HepG2 (cell line): ENCODE results near the gene DLL4. TPM values are rescaled to one million over a fixed set of nuclear protein-coding genes. Genes with fewer than 3 reads are reported as not detected.

Experiments
- AHDC1 ChIP-seq: sonication (generic); formaldehyde crosslinking; IDR thresholded peaks from 2 replicates; pipeline ENCODE4 v1.5.1; 2020; ENCODE audit warnings: mild to moderate bottlenecking, missing genetic modification reagents, borderline replicate concordance
- MAZ ChIP-seq, 2 experiments: sonication (generic) in 1 of 2; formaldehyde crosslinking in 1 of 2; IDR thresholded peaks; 2 replicates each; pipeline versions ENCODE4 v1.5.0 to v1.6.1; 2012 to 2020; ENCODE audit warnings: low read depth in 2 of 2, mild to moderate bottlenecking in 2 of 2, borderline replicate concordance in 1 of 2, improper control_type of control experiment in 1 of 2, low read length in 1 of 2, missing genetic modification reagents in 1 of 2, moderate library complexity in 1 of 2
- PRMT3 ChIP-seq: sonication (generic); formaldehyde crosslinking; IDR thresholded peaks from 2 replicates; pipeline ENCODE4 v1.8.1; 2022; ENCODE audit warnings: low read depth, mild to moderate bottlenecking, moderate library complexity, missing genetic modification reagents, borderline replicate concordance
- RFXANK ChIP-seq: IDR thresholded peaks from 2 replicates; pipeline ENCODE4 v1.6.1; 2016
- UBTF ChIP-seq: sonication (generic); formaldehyde crosslinking; IDR thresholded peaks from 2 replicates; pipeline ENCODE4 v1.4.0; 2020; ENCODE audit warnings: mild to moderate bottlenecking, missing genetic modification reagents
- ZBTB1 ChIP-seq: sonication (generic); formaldehyde crosslinking; IDR thresholded peaks from 2 replicates; pipeline ENCODE4 v1.4.0; 2020; ENCODE audit warnings: missing genetic modification reagents, borderline replicate concordance
- ZNF180 ChIP-seq: sonication (generic); formaldehyde crosslinking; IDR thresholded peaks from 2 replicates; pipeline ENCODE4 v1.4.0; 2020; ENCODE audit warnings: low read depth, missing genetic modification reagents, borderline replicate concordance
- ZNF558 ChIP-seq: sonication (generic); formaldehyde crosslinking; IDR thresholded peaks from 2 replicates; pipeline ENCODE4 v1.9.0; 2022; ENCODE audit warnings: mild to moderate bottlenecking, missing genetic modification reagents, borderline replicate concordance
- polyA plus RNA-seq, 8 experiments: library from polyadenylated mRNA; depleted of rRNA in 3 of 8; stranded (reverse) in 7 of 8; unstranded in 1 of 8; fragments of >200 nt; fragmentation: Illumina TruSeq in 4 of 8; extraction: Trizol in 4 of 8; gene quantifications; 2 replicates each; pipeline versions ENCODE4 v1.2.1 to v1.2.3, GENCODE V29; 2011 to 2016; ENCODE audit warnings: low read depth in 4 of 8, missing spikeins in 1 of 8, mixed read lengths in 1 of 8; ENCODE audit not compliant: insufficient read depth in 1 of 8
- total RNA-seq, 5 experiments: library from RNA; depleted of rRNA; stranded (reverse); fragments of >200 nt; fragmentation: Illumina TruSeq; extraction: Trizol; gene quantifications; 2 replicates each; pipeline ENCODE4 v1.2.3, GENCODE V29; 2016; ENCODE audit warnings: low read depth in 1 of 5
- TF ChIP-seq, protein P1 (sequence below): sonication (generic); formaldehyde crosslinking; IDR thresholded peaks from 2 replicates; pipeline ENCODE4 v1.8.0; 2022; ENCODE audit warnings: mild to moderate bottlenecking, missing genetic modification reagents

DLL4 gene
- total and polyA plus RNA-seq, 2 of the 13 experiments (the other 11 are each of a cell fraction or from before 2014, with no cell fraction given) = 0.20 to 0.25 TPM

DNA sequence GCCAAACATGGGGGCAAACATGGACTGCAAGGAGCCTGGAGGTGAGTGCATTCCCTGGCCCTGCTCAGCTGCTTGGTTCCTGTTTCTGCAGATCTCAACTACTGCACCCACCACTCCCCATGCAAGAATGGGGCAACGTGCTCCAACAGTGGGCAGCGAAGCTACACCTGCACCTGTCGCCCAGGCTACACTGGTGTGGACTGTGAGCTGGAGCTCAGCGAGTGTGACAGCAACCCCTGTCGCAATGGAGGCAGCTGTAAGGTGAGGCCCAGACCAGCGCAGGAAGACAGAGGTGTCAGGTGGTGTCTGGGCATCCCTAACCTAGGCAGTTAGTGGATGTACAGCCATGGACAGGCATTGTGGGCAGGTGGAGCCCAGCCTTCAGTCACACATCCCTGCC lies 5.3 kb downstream of the DLL4 start (continued):
- TF ChIP-seq AHDC1 (CRISPR knock-in tag) = no peak
- no peak for TF ChIP-seq ZNF180 (CRISPR knock-in tag)
- TF ChIP-seq PRMT3 = no peak
- no peak for TF ChIP-seq MAZ (IDR thresholded peaks at IDR 0.05; ENCODE audit: borderline replicate concordance, low read depth, low read length)
- TF ChIP-seq MAZ (CRISPR knock-in tag; IDR thresholded peaks at IDR 0.05; ENCODE audit: low read depth) = no peak
- TF ChIP-seq UBTF (CRISPR knock-in tag) = no peak
- TF ChIP-seq, protein P1, sequence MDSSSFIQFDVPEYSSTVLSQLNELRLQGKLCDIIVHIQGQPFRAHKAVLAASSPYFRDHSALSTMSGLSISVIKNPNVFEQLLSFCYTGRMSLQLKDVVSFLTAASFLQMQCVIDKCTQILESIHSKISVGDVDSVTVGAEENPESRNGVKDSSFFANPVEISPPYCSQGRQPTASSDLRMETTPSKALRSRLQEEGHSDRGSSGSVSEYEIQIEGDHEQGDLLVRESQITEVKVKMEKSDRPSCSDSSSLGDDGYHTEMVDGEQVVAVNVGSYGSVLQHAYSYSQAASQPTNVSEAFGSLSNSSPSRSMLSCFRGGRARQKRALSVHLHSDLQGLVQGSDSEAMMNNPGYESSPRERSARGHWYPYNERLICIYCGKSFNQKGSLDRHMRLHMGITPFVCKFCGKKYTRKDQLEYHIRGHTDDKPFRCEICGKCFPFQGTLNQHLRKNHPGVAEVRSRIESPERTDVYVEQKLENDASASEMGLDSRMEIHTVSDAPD (CRISPR knock-in tag) = no peak
- TF ChIP-seq RFXANK (CRISPR knock-in tag) = no peak
- no peak for TF ChIP-seq ZBTB1
- TF ChIP-seq ZNF558 = no peak
